ENCODE data around the gene PACS1. TPM values are rescaled to one million over a fixed set of nuclear protein-coding genes. Genes with fewer than 3 reads are reported as not detected.

PACS1 gene
- polyA plus RNA-seq, 1 donor (not counting 4 experiments of a cell fraction or from before 2014, with no cell fraction given): 14.9 TPM

- Histone ChIP-seq H2AFZ (ENCODE audit: control insufficient read depth, low read length) (no peak overlapping the region), H4K20me1 (ENCODE audit: control insufficient read depth, extremely low read depth, insufficient read depth, low read length) (no peaks in the 10 kb centered on the region), H3K9me1 (ENCODE audit: control insufficient read depth, extremely low read depth, insufficient read depth, low read length) (peaks cover 2% of the 10 kb centered on the region), H3K9me3 (ENCODE audit: control insufficient read depth, low read depth, low read length) (no peaks in the 10 kb centered on the region), H3K4me2 (ENCODE audit: control insufficient read depth, extremely low read depth, insufficient read depth, low read depth, low read length) (no peak overlapping the region), H3K27me3 (ENCODE audit: control insufficient read depth, extremely low read depth, insufficient read depth, low read length) (no peaks in the 10 kb centered on the region), H3K79me2 (ENCODE audit: control insufficient read depth, insufficient read depth, low read length) (peaks cover 28% of the 10 kb centered on the region), H3K36me3 (ENCODE audit: control insufficient read depth in 2 of 2, extremely low read depth in 1 of 2, insufficient read depth in 2 of 2, low read length in 2 of 2) (no peaks in the 10 kb centered on the region), H3K4me1 (ENCODE audit: control insufficient read depth, extremely low read depth, insufficient read depth, low read length) (peaks cover 56% of the 10 kb centered on the region), H3K4me3 (ENCODE audit: control insufficient read depth in 2 of 3, extremely low read depth in 1 of 3, insufficient read depth in 2 of 3, low read depth in 1 of 3, low read length in 3 of 3) (no peak overlapping the region), H3K27ac (ENCODE audit: control insufficient read depth, insufficient read depth, low read length) (peak overlapping the region; percentile 73), H3K9ac (ENCODE audit: control insufficient read depth, extremely low read depth, insufficient read depth, low read length) (no peak overlapping the region)
- no peak for DNase-seq (ENCODE audit: low read depth, low spot score)
- dilution Hi-C loops (cut with MboI; ENCODE audit: extremely low pct_ligation_motif_present, low sequenced_read_pairs): no loop called here
- no peak for FAIRE-seq
- TF ChIP-seq EZH2 (IDR thresholded peaks at IDR 0.05; ENCODE audit: low read length) (no peak), CTCF (optimal IDR thresholded peaks at IDR 0.05 in 1 of 3, IDR thresholded peaks at IDR 0.05 in 1 of 3, conservative IDR thresholded peaks at IDR 0.05 in 1 of 3; ENCODE audit: extremely low read depth in 1 of 3, insufficient read depth in 2 of 3, low read length in 3 of 3) (no peak)
These were observed 53.8 kb downstream of the PACS1 start for GRCh38 chr11:66123902-66124301.

- H3K79me2 ChIP-seq (ENCODE audit: control insufficient read depth, insufficient read depth, low read length): peaks cover 33% of the 10 kb centered on the region
These were observed 54.5 kb downstream of the PACS1 start for GRCh38 chr11:66124564-66124963.

More at GRCh38 chr11:66124564-66124963, 54.5 kb downstream of the PACS1 start:
- H2AFZ ChIP-seq (ENCODE audit: control insufficient read depth, low read length): no peak overlapping the region
- no peaks in the 10 kb centered on the region for H3K27me3 ChIP-seq (ENCODE audit: control insufficient read depth, extremely low read depth, insufficient read depth, low read length)
- peaks cover 2% of the 10 kb centered on the region for H3K9me1 ChIP-seq (ENCODE audit: control insufficient read depth, extremely low read depth, insufficient read depth, low read length)
- H4K20me1 ChIP-seq (ENCODE audit: control insufficient read depth, extremely low read depth, insufficient read depth, low read length): no peaks in the 10 kb centered on the region
- no peak overlapping the region for H3K4me3 ChIP-seq (ENCODE audit: control insufficient read depth in 2 of 3, extremely low read depth in 1 of 3, insufficient read depth in 2 of 3, low read depth in 1 of 3, low read length in 3 of 3)
- DNase-seq (ENCODE audit: low read depth, low spot score): no peak
- dilution Hi-C loops (cut with MboI; ENCODE audit: extremely low pct_ligation_motif_present, low sequenced_read_pairs): no loop called here
- no peak for FAIRE-seq
- H3K4me1 ChIP-seq (ENCODE audit: control insufficient read depth, extremely low read depth, insufficient read depth, low read length): peaks cover 49% of the 10 kb centered on the region
- peak overlapping the region; percentile 73 for H3K27ac ChIP-seq (ENCODE audit: control insufficient read depth, insufficient read depth, low read length)
- peak overlapping the region; percentile 49 for H3K4me2 ChIP-seq (ENCODE audit: control insufficient read depth, extremely low read depth, insufficient read depth, low read depth, low read length)
- peak overlapping the region; percentile 36 for H3K9ac ChIP-seq (ENCODE audit: control insufficient read depth, extremely low read depth, insufficient read depth, low read length)
- H3K36me3 ChIP-seq (ENCODE audit: control insufficient read depth in 2 of 2, extremely low read depth in 1 of 2, insufficient read depth in 2 of 2, low read length in 2 of 2): no peaks in the 10 kb centered on the region
- TF ChIP-seq EZH2 (IDR thresholded peaks at IDR 0.05; ENCODE audit: low read length): no peak
- no peak for TF ChIP-seq CTCF (optimal IDR thresholded peaks at IDR 0.05 in 1 of 3, IDR thresholded peaks at IDR 0.05 in 1 of 3, conservative IDR thresholded peaks at IDR 0.05 in 1 of 3; ENCODE audit: extremely low read depth in 1 of 3, insufficient read depth in 2 of 3, low read length in 3 of 3)
- no peaks in the 10 kb centered on the region for H3K9me3 ChIP-seq (ENCODE audit: control insufficient read depth, low read depth, low read length)
